HCT116 (cell line): ENCODE data around the gene ST7L. TPM values are rescaled to one million over a fixed set of nuclear protein-coding genes. Genes with fewer than 3 reads are reported as not detected.

ENCODE experiments used
- ATAC-seq: fragments of 200-7000 bp; cut with Tn5 transposase; 2 replicates; pipeline ENCODE4 v1.9.1; 2020; ENCODE audit warnings: mild to moderate bottlenecking, moderate library complexity
- BruUV-seq: library from RNA; stranded (reverse); fragments of 400-500 nt; replicated peaks from 2 replicates; lab custom pipeline; 2021; lab: Mats Ljungman, UMichigan
- CTCF ChIA-PET: fragments of 300-600 bp; sonication (Branson Sonifier 250); formaldehyde crosslinking; loops from one replicate; lab custom pipeline; 2021; ENCODE audit warnings: antibody characterized with exemption; lab: Charles Lee
- POLR2A ChIA-PET: fragments of 300-600, 350-600 bp; sonication (Branson Sonifier 250); formaldehyde crosslinking; loops from one replicate; lab custom pipeline; 2021; ENCODE audit warnings: antibody characterized with exemption; lab: Charles Lee
- RAD21 ChIA-PET, 2 experiments: fragments of 300-600 bp; sonication (Branson Sonifier 250); formaldehyde crosslinking; loops; one replicate each; lab custom pipeline; 2023; ENCODE audit warnings: low total read pairs in 2 of 2; ENCODE audit not compliant: uncharacterized antibody in 2 of 2, unreplicated experiment in 2 of 2, low non-redundant PET in 1 of 2; lab: Charles Lee
- DNase-seq: peaks from one replicate; pipeline ENCODE4 v3.0.0-alpha.2; 2010; ENCODE audit warnings: low read depth, low spot score
- H2AFZ ChIP-seq: fragments of 200-600 bp; shearing (Covaris generic), sonication (generic); 2 replicates; pipeline ENCODE4 v1.6.1; 2017; ENCODE audit warnings: low read depth, mixed run types, mixed read lengths, antibody characterized with exemption, low read length; ENCODE audit not compliant: poor library complexity, severe bottlenecking
- H3K27ac ChIP-seq: 2 replicates; pipeline ENCODE4 v1.5.1; 2012; ENCODE audit warnings: low read depth, low read length
- H3K27me3 ChIP-seq: fragments of 200-600 bp; sonication (generic); 2 replicates; pipeline ENCODE4 v1.6.1; 2016; ENCODE audit warnings: mixed run types, low read length, mixed read lengths; ENCODE audit not compliant: insufficient read depth
- H3K36me3 ChIP-seq, 2 experiments: fragments of 200-500 bp in 1 of 2; fragments of 200-600 bp in 1 of 2; sonication (Bioruptor generic) in 1 of 2; sonication (generic) in 1 of 2; 2 replicates each; pipeline versions ENCODE4 v1.5.1 to v1.6.1; 2014 to 2016; ENCODE audit warnings: low read length in 2 of 2, inconsistent platforms in 1 of 2, mixed read lengths in 1 of 2, mixed run types in 1 of 2; ENCODE audit not compliant: insufficient read depth in 2 of 2, control insufficient read depth in 1 of 2
- H3K4me1 ChIP-seq, 2 experiments: fragments of 200-600 bp in 1 of 2; sonication (generic) in 1 of 2; 2 replicates each; pipeline versions ENCODE4 v1.5.1 to v1.6.1; 2012 to 2017; ENCODE audit warnings: low read length in 2 of 2, inconsistent platforms in 1 of 2, mild to moderate bottlenecking in 1 of 2, mixed read lengths in 1 of 2, mixed run types in 1 of 2, moderate library complexity in 1 of 2; ENCODE audit not compliant: insufficient read depth in 2 of 2, control insufficient read depth in 1 of 2
- H3K4me2 ChIP-seq: fragments of 200-600 bp; sonication (generic); 2 replicates; pipeline ENCODE4 v1.6.1; 2017; ENCODE audit warnings: mixed run types, low read length, mixed read lengths
- H3K4me3 ChIP-seq, 2 experiments: fragments of 200-600 bp in 1 of 2; sonication (generic) in 1 of 2; replicated peaks in 1 of 2; 2 replicates each; pipeline ENCODE4 v1.5.1; 2011 to 2016; ENCODE audit warnings: low read length in 2 of 2, control low read depth in 1 of 2, low read depth in 1 of 2, mild to moderate bottlenecking in 1 of 2, mixed read lengths in 1 of 2, mixed run types in 1 of 2
- H3K79me2 ChIP-seq: fragments of 200-600 bp; sonication (generic); 2 replicates; pipeline ENCODE4 v1.6.1; 2017; ENCODE audit warnings: mild to moderate bottlenecking, mixed run types, low read length, moderate library complexity, mixed read lengths; ENCODE audit not compliant: insufficient read depth
- H3K9ac ChIP-seq: fragments of 200-600 bp; sonication (generic); 2 replicates; pipeline ENCODE4 v1.6.1; 2016; ENCODE audit warnings: low read length, mixed read lengths
- H3K9me2 ChIP-seq: fragments of 200-600 bp; sonication (generic), shearing (Covaris generic); 2 replicates; pipeline ENCODE4 v1.6.1; 2017; ENCODE audit warnings: mixed run types, mild to moderate bottlenecking, moderate library complexity; ENCODE audit not compliant: insufficient read depth
- H3K9me3 ChIP-seq, 2 experiments: fragments of 200-500 bp in 1 of 2; fragments of 200-600 bp in 1 of 2; sonication (Bioruptor generic) in 1 of 2; sonication (generic) in 1 of 2; 2 replicates each; pipeline ENCODE4 v1.6.1; 2014 to 2017; ENCODE audit warnings: low read length in 2 of 2, mixed read lengths in 2 of 2, inconsistent platforms in 1 of 2, low read depth in 1 of 2, mild to moderate bottlenecking in 1 of 2, mixed run types in 1 of 2, moderate library complexity in 1 of 2; ENCODE audit not compliant: control insufficient read depth in 1 of 2, insufficient read depth in 1 of 2
- H4K20me1 ChIP-seq: fragments of 200-600 bp; sonication (generic), shearing (Covaris generic); 2 replicates; pipeline ENCODE4 v1.6.1; 2017; ENCODE audit warnings: mixed run types, mild to moderate bottlenecking, moderate library complexity; ENCODE audit not compliant: insufficient read depth
- CEBPB ChIP-seq: IDR thresholded peaks from 2 replicates; pipeline ENCODE4 v1.6.1; 2012; ENCODE audit warnings: low read depth
- CTCF ChIP-seq, 3 experiments: fragments of 200-600 bp in 1 of 3; sonication (generic) in 1 of 3; IDR thresholded peaks in 2 of 3; conservative IDR thresholded peaks in 1 of 3; 2 replicates each; pipeline ENCODE4 v1.5.1; 2012 to 2017; ENCODE audit warnings: low read depth in 2 of 3, low read length in 2 of 3, antibody characterized with exemption in 1 of 3, borderline replicate concordance in 1 of 3, control low read depth in 1 of 3, mild to moderate bottlenecking in 1 of 3, mixed read lengths in 1 of 3, mixed run types in 1 of 3, moderate library complexity in 1 of 3; ENCODE audit not compliant: insufficient read depth in 1 of 3
- EGR1 ChIP-seq: IDR thresholded peaks from 2 replicates; pipeline ENCODE4 v1.6.1; 2012; ENCODE audit warnings: low read depth
- ELF1 ChIP-seq: IDR thresholded peaks from 2 replicates; pipeline ENCODE4 v1.6.1; 2012; ENCODE audit warnings: low read depth, borderline replicate concordance
- EZH2 ChIP-seq: fragments of 200-600 bp; sonication (generic); IDR thresholded peaks from 2 replicates; pipeline ENCODE4 v1.6.1; 2017; ENCODE audit warnings: antibody characterized with exemption, mixed run types
- EZH2phosphoT487 ChIP-seq: fragments of 200-600 bp; IDR thresholded peaks from 2 replicates; pipeline ENCODE4 v1.6.1; 2018; ENCODE audit warnings: antibody characterized with exemption, borderline replicate concordance
- FOSL1 ChIP-seq: IDR thresholded peaks from 2 replicates; pipeline ENCODE4 v1.6.1; 2012; ENCODE audit warnings: low read depth
- JUND ChIP-seq: IDR thresholded peaks from 2 replicates; pipeline ENCODE4 v1.6.1; 2012
- RAD21 ChIP-seq: IDR thresholded peaks from 2 replicates; pipeline ENCODE4 v1.6.1; 2012; ENCODE audit warnings: low read depth, mild to moderate bottlenecking
- REST ChIP-seq: IDR thresholded peaks from 2 replicates; pipeline ENCODE4 v1.6.1; 2012; ENCODE audit warnings: low read depth
- SIN3A ChIP-seq: IDR thresholded peaks from 2 replicates; pipeline ENCODE4 v1.6.1; 2012; ENCODE audit warnings: low read depth
- SP1 ChIP-seq: IDR thresholded peaks from 2 replicates; pipeline ENCODE4 v1.6.1; 2012; ENCODE audit warnings: low read depth
- TCF7L2 ChIP-seq: IDR thresholded peaks from 2 replicates; pipeline ENCODE4 v1.7.0; 2011; ENCODE audit warnings: borderline replicate concordance, inconsistent platforms; ENCODE audit not compliant: insufficient read depth, insufficient read length; ENCODE audit errors: extremely low read depth
- YY1 ChIP-seq: IDR thresholded peaks from 2 replicates; pipeline ENCODE4 v1.6.1; 2011; ENCODE audit warnings: low read length, low read depth, moderate library complexity, mild to moderate bottlenecking; ENCODE audit not compliant: insufficient replicate concordance; ENCODE audit errors: extremely low read depth
- ZFX ChIP-seq: fragments of 450-650 bp; IDR thresholded peaks from 2 replicates; pipeline ENCODE4 v1.6.1; 2017
- ZNF274 ChIP-seq: fragments of 200-500 bp; sonication (Bioruptor generic); IDR thresholded peaks from 2 replicates; pipeline ENCODE4 v1.6.1; 2014; ENCODE audit warnings: mild to moderate bottlenecking, low read depth, low read length, inconsistent platforms
- intact Hi-C: fragments of 100-400 bp; cut with micrococcal nuclease; formaldehyde crosslinking; loops from 2 replicates; pipeline ENCODE4 v1.10.0; 2022
- total RNA-seq: library from RNA; stranded (reverse); gene quantifications from one replicate; pipeline ENCODE4 v1.2.1, GENCODE V29; 2021; ENCODE audit not compliant: unreplicated experiment
- TF ChIP-seq, protein P1 (sequence below): IDR thresholded peaks from 2 replicates; pipeline ENCODE4 v1.6.1; 2012
- TF ChIP-seq, protein P2 (sequence below): IDR thresholded peaks from 2 replicates; pipeline ENCODE4 v1.6.1; 2011; ENCODE audit warnings: mild to moderate bottlenecking, low read length, moderate library complexity; ENCODE audit not compliant: insufficient replicate concordance; ENCODE audit errors: extremely low read depth
- TF ChIP-seq, protein P3 (sequence below): IDR thresholded peaks from 2 replicates; pipeline ENCODE4 v1.6.1; 2012

ST7L gene
- total RNA-seq, 1 experiment from 2014 or later = 19.9 TPM

GRCh38 chr1:112546076-112546475 lies 72.9 kb downstream of the ST7L start:
- no peak overlapping the region for H3K4me2 ChIP-seq
- TF ChIP-seq YY1 (no peak), SP1 (no peak), EZH2 (no peak), ZFX (no peak), SIN3A (no peak), EZH2phosphoT487 (no peak), RAD21 (no peak), ELF1 (no peak), CEBPB (no peak), REST (no peak), JUND (no peak), FOSL1 (no peak), TCF7L2 (no peak), CTCF (IDR thresholded peaks at IDR 0.05 in 2 of 3, conservative IDR thresholded peaks at IDR 0.05 in 1 of 3; ENCODE audit: borderline replicate concordance in 1 of 3, insufficient read depth in 1 of 3, low read depth in 2 of 3, low read length in 2 of 3) (no peak), ZNF274 (no peak), EGR1 (no peak)
- TF ChIP-seq, protein P1, sequence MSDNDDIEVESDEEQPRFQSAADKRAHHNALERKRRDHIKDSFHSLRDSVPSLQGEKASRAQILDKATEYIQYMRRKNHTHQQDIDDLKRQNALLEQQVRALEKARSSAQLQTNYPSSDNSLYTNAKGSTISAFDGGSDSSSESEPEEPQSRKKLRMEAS = no peak
- TF ChIP-seq, protein P2, sequence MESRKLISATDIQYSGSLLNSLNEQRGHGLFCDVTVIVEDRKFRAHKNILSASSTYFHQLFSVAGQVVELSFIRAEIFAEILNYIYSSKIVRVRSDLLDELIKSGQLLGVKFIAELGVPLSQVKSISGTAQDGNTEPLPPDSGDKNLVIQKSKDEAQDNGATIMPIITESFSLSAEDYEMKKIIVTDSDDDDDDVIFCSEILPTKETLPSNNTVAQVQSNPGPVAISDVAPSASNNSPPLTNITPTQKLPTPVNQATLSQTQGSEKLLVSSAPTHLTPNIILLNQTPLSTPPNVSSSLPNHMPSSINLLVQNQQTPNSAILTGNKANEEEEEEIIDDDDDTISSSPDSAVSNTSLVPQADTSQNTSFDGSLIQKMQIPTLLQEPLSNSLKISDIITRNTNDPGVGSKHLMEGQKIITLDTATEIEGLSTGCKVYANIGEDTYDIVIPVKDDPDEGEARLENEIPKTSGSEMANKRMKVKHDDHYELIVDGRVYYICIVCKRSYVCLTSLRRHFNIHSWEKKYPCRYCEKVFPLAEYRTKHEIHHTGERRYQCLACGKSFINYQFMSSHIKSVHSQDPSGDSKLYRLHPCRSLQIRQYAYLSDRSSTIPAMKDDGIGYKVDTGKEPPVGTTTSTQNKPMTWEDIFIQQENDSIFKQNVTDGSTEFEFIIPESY = no peak
- TF ChIP-seq, protein P3, sequence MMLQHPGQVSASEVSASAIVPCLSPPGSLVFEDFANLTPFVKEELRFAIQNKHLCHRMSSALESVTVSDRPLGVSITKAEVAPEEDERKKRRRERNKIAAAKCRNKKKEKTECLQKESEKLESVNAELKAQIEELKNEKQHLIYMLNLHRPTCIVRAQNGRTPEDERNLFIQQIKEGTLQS = no peak
- TF ChIP-seq, all 23 proteins: peak for 0
- H3K79me2 ChIP-seq = no peaks in the 10 kb centered on the region
- H3K9me2 ChIP-seq = no peaks in the 10 kb centered on the region
- H3K9me3 ChIP-seq = no peaks in the 10 kb centered on the region
- CTCF ChIA-PET = no interaction called here
- no peak overlapping the region for H3K4me3 ChIP-seq
- no peaks in the 10 kb centered on the region for H3K27me3 ChIP-seq
- no peak overlapping the region for H3K27ac ChIP-seq
- no peak for DNase-seq
- peaks cover 19 to 37% of the 10 kb centered on the region in 2 experiments for H3K4me1 ChIP-seq
- no peaks in the 10 kb centered on the region for H3K36me3 ChIP-seq
- POLR2A ChIA-PET = no interaction called here
- no TSS peak for BruUV-seq
- H2AFZ ChIP-seq = no peak overlapping the region
- H3K9ac ChIP-seq = no peak overlapping the region
- intact Hi-C loops = no loop called here
- RAD21 ChIA-PET = no interaction called here
- no peak for ATAC-seq
- H4K20me1 ChIP-seq = no peaks in the 10 kb centered on the region
